Stimulated activated CD8-positive, alpha-beta memory T cell treated with anti-CD3 and anti-CD28 coated beads, Interleukin-15, amount 100 ng/mL, for 4 hours (primary cell): ENCODE results near the gene OSBPL7.

Experiments used
- DNase-seq, 2 donors: peaks; one replicate each; pipeline ENCODE4 v3.0.0-alpha.2; 2020; ENCODE audit warnings: low read depth in 2 of 2

Gene OSBPL7

GRCh38 chr17:47823519-47823918, 1.9 kb upstream of the OSBPL7 start:
- no peak for DNase-seq

- DNase-seq: no peak
These were observed 1.2 kb upstream of the OSBPL7 start for GRCh38 chr17:47822785-47823184.

- no peak for DNase-seq
These were observed 567 bp downstream of the OSBPL7 start for GRCh38 chr17:47821031-47821423.

GRCh38 chr17:47820033-47820789, 1.4 kb downstream of the OSBPL7 start:
- no peak for DNase-seq

DNA sequence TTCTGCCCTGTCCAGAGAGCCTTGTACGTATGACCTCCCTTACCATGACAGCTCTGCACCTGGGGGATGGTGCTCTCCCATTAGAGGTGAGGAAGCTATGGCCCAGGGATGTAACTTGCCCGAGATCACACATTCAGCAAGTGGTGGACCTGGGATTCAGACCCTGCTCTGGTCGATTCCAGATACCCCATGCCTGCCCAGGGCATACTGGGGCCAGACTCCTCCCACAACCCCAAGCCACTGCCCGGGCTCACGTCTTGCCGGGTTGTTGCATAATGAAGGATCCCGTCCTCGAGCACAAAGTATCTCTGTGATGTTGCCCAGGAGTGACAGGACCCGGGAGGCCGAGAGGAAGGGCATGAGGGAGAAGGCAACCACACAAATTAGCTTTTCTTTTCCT, 2.1 kb downstream of the OSBPL7 start:
- DNase-seq: no peak

DNA sequence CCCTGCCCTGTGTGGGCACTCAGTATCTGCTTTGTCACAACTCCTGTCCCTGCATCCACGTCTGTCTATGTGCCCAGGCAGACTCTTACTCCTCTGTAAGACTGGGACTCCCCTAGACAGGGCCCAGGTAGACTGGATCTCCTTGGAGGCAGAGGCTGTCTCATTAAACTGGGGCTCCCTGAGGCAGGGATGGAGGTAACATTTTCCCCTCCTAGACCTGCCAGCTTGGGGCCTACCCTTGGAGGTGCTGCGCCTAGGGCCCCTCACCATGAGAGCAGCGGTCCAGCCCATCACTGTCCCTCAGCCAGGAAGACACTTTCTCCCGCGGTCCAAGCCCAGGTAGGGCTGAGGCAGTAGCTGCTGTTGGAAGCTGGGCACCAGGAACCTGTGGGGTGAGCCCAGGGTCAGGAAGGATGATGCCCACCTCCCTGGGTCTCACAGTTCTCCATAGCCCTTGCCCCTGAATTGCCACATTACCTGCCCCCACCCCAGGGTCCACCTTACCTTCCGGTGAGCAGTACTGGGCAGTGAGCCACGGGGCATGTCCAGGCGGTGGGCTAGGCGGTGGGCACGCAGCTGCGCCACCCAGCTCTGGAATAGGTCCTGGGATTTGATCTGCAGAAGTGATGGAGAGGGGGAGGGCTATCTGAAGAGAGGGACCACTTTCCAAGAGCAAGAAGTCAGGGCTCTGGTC, 3.4 kb downstream of the OSBPL7 start:
- DNase-seq: no peak

DNA sequence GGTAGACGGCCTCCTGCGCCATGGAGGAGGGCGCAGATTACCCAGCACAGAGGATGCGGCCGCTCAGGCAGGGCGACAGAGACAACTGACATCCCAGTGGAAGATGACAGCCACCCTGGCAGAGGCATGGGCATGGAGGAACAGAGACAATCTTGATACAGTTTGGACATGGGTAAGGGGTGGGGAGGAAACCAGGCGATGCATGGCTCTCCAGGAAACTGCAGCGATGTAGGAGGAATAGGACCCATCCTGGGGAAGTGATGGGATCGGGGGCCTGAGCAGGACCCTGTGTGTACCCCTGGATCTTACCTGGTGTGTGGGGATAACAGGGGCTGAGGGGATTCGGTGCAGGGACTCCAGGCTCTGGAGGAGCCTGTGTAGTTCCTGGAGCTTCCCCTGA, 4.6 kb downstream of the OSBPL7 start:
- DNase-seq: no peak

GRCh38 chr17:47816111-47816735, 5.4 kb downstream of the OSBPL7 start:
- no peak for DNase-seq

DNA sequence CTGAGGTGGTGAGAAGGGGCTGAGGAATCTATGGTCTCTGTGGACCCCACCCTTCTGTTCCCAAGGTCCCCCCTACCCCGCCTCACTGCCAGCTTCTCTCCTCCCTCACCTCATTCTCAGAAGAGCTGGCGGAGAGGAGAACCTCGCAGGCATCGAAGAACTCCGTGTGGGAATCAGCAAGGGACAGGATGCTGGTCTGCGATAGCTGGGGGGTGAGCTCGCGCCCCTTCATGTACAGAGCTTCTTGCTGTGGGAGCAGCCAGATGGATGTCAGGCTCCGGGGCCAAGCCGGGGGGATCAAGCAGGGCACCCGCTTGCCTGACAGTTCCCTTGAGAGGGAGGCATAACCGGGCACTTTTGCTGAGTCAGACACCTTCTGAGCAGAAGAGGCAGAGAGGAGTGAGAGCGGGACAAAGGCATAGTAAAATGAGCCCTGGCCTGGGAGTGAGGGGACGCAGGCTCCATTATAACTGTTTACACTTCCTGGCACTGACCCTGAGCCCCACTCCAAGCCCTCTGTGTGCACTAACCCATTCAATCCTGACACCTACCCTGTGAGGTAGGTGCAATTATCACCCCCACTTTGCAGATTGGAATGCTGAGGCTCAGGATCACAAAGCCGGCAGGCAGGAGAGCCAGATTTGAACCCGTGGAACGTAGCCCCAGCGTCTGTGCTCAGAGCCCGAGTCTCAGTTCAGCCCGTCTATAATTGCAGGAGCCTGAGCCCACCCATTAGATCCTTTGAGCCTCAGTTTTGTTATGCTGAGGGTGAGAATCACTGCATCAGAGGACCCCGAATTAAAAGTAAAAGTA, 6.3 kb downstream of the OSBPL7 start:
- DNase-seq: no peak

DNA sequence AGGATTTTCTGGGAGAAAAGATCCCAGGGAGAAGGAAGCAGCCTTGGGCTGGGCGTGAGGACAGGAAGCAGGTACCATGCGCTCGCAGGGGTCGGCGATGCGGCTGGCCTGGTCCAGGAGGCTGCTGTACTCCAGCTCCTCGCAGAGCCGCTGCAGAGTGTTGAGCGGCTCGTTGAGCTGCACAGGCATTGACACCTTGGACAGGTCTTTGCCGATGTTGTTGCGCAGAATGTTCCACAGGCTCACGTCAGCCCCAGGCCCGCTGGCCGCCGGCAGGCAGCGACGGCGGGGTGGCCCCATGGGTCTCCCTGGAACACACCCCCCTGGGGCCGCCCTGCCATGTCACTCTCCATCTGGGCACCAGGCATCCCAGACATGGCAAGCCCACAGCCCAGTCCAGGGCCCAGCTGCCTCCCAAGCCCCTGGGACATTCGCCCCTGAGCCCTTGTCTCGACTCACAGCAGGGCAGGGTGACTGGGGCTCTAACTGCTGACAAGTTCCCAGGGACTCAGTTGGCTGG, 8.0 kb downstream of the OSBPL7 start:
- no peak for DNase-seq

DNA sequence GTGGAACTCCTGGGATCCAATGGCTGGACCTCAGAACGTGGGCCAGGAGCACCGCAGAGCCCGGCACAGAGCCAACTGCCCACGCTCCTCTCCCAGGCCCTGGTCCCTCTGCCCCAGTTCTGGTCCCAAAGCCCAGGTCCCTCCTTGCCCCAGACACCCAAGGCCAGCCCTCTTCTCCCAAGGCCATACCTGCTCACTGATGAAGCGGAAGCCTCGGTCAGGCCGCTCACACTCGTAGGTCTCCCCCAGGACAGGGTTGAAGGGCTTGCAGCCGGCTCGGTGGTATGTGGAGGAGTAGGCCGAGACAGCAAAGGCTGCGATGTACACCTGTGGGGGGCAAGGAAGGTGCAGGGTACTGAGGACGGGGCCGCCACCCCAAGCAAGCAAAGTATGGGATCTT, 8.5 kb downstream of the OSBPL7 start:
- DNase-seq: no peak

DNA sequence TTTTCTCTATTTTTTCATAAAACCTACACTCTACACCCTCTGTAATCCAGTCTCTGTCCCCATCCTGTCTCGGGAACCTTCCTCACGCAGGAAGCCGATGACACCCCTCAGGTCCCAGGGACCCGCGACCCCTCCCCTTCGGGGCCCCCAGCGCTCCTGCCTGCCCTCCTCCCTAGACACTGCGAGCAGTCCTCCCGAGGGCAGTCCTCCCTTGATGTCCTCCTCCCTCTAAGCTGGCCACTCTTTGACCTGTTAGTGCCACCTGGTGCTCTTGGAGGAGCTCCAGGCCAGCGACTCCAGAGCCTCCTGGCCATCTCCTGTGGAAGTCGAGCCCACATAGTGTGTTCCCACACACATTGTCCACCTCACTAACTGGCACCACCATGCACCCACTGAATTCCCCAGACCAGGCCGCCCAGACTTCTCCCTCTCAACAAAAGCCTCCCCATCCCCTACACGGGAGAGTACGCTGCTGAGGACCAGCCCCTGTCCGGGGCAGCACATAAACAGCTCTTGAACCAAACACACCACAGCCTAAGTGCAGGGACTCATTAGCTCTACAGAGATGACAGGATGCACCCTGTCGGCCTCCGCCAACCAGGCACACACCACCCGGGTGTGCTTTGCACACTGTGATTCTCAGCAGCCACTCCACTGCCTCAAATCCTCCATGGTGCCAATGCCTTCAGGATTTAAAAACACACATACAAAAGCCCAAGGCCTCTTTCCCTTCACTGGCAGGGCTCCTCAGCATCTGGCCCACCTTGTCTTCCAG, 9.3 kb downstream of the OSBPL7 start:
- no peak for DNase-seq

GRCh38 chr17:47811709-47812108, 9.9 kb downstream of the OSBPL7 start:
- DNase-seq: no peak

- DNase-seq: no peak
These were observed 10.5 kb downstream of the OSBPL7 start for GRCh38 chr17:47810901-47811635.

DNA sequence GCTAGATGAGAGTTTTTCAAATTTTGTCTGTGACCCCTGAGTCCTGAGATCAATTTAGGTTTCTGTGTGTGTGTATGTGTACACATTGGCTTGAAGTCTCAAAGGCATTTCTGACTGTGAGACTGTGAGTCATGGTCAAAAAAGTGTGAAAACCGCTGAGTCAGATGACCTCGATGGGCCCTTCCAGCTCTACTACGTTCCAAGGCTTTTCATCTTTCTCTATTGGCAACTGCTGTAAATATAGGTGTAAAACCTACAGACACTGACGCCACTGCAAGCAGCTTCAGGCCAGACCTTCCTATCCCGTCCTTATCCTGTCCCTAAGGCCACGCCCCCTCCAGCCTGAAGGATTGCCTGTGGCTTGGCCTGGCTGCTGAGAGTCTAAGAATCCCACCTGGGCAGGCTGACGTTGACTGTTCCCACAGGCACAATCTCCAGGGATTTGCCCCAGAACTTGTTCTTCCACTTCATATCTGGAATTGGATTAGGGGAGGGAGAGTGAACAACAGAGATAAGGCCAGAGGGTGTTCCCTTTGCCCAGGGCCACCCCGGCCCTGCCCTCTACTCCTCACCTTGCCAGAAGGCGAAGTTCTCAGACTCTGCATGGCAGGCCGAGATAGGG, 11.3 kb downstream of the OSBPL7 start:
- DNase-seq: no peak

GRCh38 chr17:47808830-47809480, 12.6 kb downstream of the OSBPL7 start:
- no peak for DNase-seq

DNA sequence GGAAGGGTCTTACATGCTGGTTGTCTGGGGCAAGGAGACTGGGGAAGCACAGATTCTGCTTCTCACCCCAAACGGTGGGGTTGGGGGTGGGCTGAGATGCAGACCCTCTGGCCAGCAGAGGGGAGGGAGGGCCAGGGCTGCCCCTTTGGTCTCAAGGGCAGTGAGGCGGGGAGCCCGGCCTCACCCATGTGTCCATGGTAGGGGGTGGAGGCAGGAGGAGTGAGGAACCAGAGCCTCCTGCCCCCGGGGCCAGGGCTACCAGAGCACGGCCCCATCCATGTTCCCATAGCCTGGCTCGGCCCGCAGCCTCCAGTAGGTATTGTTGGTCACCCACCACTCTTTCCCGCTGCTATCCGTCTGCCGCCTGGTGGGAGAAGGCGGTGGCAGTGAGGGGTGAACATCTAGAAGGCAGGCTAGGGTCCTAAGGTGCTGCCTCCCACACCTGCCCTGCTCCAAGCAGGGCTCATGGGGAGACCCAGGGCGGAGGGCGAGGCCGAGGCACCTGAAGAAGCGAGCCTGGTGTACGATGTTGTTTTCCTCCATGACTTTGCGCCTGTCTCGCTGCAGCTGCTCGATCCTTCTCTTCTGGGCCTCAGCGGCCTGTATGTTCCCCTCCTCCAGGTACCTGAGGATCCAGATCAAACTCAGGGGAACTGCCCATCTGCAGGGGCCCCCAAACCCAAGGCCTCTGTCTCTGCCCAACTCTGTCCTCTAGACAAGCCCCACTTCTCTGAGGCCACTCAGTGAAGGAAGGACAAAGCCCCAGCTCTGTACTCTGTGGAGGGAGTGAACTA, 13.4 kb downstream of the OSBPL7 start:
- DNase-seq: no peak

- no peak for DNase-seq
These were observed 14.2 kb downstream of the OSBPL7 start for GRCh38 chr17:47807421-47807820.

- no peak for DNase-seq
These were observed 14.7 kb downstream of the OSBPL7 start for GRCh38 chr17:47806913-47807255.
